CD4-positive, alpha-beta T cell treated with Interleukin-6 for 4 hours (primary cell): ENCODE measurements around the gene C15orf40.
"Not testable (repeated sequence)": the region's sequence is repeated elsewhere in the genome, so short reads cannot be mapped to it uniquely, and the experiment has no call there.

ENCODE experiments used
- DNase-seq: peaks from one replicate; pipeline ENCODE4 v3.0.0-alpha.2; 2020; ENCODE audit warnings: mixed read lengths

The C15orf40 gene

GRCh38 chr15:83011271-83012075 is at the start of gene C15orf40:
Gene C15orf40 (minus strand): TSS chr15:83011639. CDS start chr15:83011607, 32 bp downstream.
- DNase-seq, result peak; percentile 91

- DNase-seq, result no peak
These were observed 46.4 kb upstream of the C15orf40 start for GRCh38 chr15:83057696-83058376.

GRCh38 chr15:83057002-83057401 is 45.6 kb upstream of the C15orf40 start:
- DNase-seq, result no peak

GRCh38 chr15:83053151-83053550 is 41.7 kb upstream of the C15orf40 start:
- no peak for DNase-seq

GRCh38 chr15:83046558-83047127 is 35.2 kb upstream of the C15orf40 start:
- DNase-seq, result no peak

GRCh38 chr15:83044156-83044555 is 32.7 kb upstream of the C15orf40 start:
- no peak for DNase-seq

- DNase-seq, result no peak
These were observed 27.8 kb upstream of the C15orf40 start for GRCh38 chr15:83039206-83039605.

- DNase-seq, result no peak
These were observed 24.8 kb upstream of the C15orf40 start for GRCh38 chr15:83036253-83036652.

GRCh38 chr15:83031234-83031633 is 19.8 kb upstream of the C15orf40 start:
- DNase-seq, result not testable (repeated sequence)

GRCh38 chr15:83030021-83030420 is 18.6 kb upstream of the C15orf40 start:
- no peak for DNase-seq

- no peak for DNase-seq
These were observed 7.0 kb upstream of the C15orf40 start for GRCh38 chr15:83018436-83018835.

GRCh38 chr15:83016906-83017305 is 5.5 kb upstream of the C15orf40 start:
- DNase-seq, result no peak

GRCh38 chr15:83015361-83015760 is 3.9 kb upstream of the C15orf40 start:
- no peak for DNase-seq

GRCh38 chr15:83014205-83014653 is 2.8 kb upstream of the C15orf40 start:
- DNase-seq, result no peak

- DNase-seq, result no peak
These were observed 1.2 kb upstream of the C15orf40 start for GRCh38 chr15:83012636-83013035.

- no peak for DNase-seq
These were observed 612 bp upstream of the C15orf40 start for GRCh38 chr15:83012076-83012426.

GRCh38 chr15:83010709-83011270 is 649 bp downstream of the C15orf40 start:
- DNase-seq, result peak; percentile 75

GRCh38 chr15:83000672-83001031 is 10.8 kb downstream of the C15orf40 start:
- not testable (repeated sequence) for DNase-seq

- DNase-seq, result peak; percentile 35
These were observed 11.4 kb downstream of the C15orf40 start for GRCh38 chr15:82999905-83000671.

GRCh38 chr15:82999426-82999825 is 12.0 kb downstream of the C15orf40 start:
- no peak for DNase-seq

GRCh38 chr15:82995938-82996337 is 15.5 kb downstream of the C15orf40 start:
- no peak for DNase-seq

GRCh38 chr15:82995076-82995475 is 16.4 kb downstream of the C15orf40 start:
- no peak for DNase-seq

GRCh38 chr15:82993144-82993543 is 18.3 kb downstream of the C15orf40 start:
- DNase-seq, result no peak
